Epithelial cell of esophagus (primary cell): ENCODE data around the gene EML6.
"Not testable (repeated sequence)": the region's sequence is repeated elsewhere in the genome, so short reads cannot be mapped to it uniquely, and the experiment has no call there.

Source experiments
- DNase-seq: peaks from one replicate; pipeline ENCODE4 v3.0.0; 2010; ENCODE audit warnings: low read depth
- H3K4me3 ChIP-seq: 2 replicates; pipeline ENCODE4 v1.5.1; 2011; ENCODE audit warnings: mild to moderate bottlenecking, low read length, control low read depth
- TF ChIP-seq, protein P1 (sequence below): IDR thresholded peaks from 2 replicates; pipeline ENCODE4 v1.5.1; 2011; ENCODE audit warnings: low read depth, mild to moderate bottlenecking, low read length, control low read depth, inconsistent platforms; ENCODE audit not compliant: insufficient read depth; ENCODE audit errors: missing control alignments

The EML6 gene

DNA sequence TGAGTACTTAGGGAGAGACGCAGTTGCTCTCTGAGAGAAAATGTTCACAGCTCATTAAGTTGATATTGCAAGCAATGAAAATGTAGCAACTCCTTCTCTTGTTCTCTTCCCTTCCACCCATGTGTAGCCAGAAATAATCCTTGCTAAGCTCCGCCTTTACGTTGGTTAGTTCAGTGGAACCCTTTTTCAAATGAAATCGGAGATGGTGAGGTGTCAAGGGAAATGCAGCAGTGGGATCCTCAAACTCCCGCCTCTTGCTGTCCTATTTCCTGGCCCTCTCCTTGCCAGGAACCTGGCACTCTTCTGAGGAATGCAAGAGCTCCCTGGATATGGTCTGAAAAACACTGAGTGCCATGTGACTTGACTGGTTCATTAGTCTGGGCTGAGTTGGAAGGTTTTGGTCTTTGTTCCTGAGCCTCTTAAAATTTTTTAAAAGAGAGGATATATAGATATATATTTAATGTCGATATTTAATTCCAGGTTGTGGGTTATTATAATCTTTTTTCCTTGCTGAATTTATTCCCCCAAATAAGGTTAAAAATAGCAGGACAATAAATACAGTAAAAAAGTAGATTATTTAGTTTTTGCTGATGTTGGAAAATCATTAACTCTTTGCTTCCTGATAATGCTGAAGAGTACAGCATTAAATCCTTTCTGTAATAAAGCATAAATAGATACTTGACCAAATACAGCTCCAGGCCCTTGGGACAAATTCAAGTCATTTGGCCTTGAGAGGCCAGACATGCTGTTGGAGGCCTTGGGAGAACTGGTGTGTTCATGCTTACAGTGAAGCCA, 116.2 kb downstream of the EML6 start:
- TF ChIP-seq, protein P1, sequence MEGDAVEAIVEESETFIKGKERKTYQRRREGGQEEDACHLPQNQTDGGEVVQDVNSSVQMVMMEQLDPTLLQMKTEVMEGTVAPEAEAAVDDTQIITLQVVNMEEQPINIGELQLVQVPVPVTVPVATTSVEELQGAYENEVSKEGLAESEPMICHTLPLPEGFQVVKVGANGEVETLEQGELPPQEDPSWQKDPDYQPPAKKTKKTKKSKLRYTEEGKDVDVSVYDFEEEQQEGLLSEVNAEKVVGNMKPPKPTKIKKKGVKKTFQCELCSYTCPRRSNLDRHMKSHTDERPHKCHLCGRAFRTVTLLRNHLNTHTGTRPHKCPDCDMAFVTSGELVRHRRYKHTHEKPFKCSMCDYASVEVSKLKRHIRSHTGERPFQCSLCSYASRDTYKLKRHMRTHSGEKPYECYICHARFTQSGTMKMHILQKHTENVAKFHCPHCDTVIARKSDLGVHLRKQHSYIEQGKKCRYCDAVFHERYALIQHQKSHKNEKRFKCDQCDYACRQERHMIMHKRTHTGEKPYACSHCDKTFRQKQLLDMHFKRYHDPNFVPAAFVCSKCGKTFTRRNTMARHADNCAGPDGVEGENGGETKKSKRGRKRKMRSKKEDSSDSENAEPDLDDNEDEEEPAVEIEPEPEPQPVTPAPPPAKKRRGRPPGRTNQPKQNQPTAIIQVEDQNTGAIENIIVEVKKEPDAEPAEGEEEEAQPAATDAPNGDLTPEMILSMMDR, result no peak
- no peak for DNase-seq
- H3K4me3 ChIP-seq, result no peak overlapping the region

DNA sequence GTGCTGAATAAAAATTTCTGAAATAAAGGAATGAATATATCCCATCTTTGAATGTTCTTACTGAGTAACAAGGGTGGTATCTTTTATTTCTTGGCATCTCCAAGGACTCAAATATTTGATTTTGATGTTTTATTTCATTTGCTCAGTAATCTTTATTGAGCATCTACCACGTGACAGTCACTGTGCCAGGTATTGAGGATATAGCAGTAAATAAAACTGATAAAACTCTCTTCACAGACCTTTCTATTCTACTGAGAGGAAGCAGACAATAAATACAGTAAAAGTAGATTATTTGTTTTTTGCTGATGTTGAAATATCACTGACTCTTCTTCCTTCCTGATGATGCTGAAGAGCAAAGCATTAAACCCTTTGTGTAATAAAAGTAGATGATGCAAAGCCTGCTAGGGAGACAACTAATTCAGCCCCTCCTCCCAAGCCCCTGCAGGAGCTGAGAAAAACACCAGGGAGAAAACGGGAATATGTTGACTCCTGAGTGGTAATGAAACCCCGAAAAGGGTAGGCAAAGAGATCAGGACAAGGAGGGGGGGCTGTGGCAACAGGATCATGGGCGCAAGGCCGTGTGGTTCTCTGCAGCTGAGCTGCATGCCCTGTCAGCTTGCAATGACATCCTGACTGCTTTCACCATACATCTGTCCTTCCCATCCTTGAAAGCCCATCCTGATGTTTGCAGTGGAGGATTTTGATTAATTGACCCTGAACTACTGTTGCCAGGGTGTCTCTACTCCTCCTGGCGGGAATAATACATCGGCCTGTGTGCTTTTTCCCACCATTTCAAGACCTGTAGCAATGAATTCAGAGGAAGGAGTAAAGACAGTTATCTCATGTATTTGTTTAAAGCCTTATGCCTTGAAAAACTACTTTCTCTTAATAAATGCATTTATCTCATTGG, 117.4 kb downstream of the EML6 start:
- TF ChIP-seq, protein P1, result no peak
- H3K4me3 ChIP-seq, result no peak overlapping the region
- DNase-seq, result no peak

DNA sequence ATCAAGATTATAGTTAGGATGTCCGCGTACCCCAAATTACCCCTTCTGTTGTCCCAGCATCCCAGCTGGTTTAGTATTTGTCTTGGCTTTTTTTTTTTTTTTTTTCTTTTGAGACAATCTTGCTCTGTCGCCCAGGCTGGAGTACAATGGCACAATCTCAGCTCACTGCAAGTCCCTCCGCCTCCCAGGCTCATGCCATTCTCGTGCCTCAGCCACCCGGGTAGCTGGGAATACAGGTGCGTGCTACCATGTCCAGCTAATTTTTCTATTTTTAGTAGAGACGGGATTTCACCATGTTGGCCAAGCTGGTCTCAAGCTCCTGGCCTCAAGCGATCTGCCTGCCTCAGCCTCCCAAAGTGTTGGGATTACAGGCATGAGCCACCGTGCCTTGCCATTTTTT, 118.0 kb downstream of the EML6 start:
- H3K4me3 ChIP-seq, DNase-seq: not testable (repeated sequence)

DNA sequence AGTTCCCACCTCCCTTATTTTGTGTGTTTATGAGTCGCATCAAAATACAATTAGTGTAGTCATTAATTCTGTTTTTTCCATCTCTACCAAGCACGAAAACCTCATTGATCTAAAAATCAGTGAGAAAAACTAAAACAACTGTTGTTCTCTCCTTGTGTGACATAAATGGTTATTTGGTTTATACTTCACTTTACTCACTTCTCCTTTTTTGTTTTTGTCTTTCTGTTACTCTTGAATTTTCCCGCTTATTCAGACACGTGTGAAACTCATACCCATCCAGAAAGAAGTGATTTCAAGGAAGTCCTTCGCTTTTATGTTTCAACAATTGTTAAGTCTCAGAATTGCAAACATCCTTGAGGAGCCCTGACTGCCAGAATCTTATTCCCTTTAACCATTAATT, 121.6 kb downstream of the EML6 start:
- TF ChIP-seq, protein P1, result no peak
- no peak for DNase-seq
- no peak overlapping the region for H3K4me3 ChIP-seq

DNA sequence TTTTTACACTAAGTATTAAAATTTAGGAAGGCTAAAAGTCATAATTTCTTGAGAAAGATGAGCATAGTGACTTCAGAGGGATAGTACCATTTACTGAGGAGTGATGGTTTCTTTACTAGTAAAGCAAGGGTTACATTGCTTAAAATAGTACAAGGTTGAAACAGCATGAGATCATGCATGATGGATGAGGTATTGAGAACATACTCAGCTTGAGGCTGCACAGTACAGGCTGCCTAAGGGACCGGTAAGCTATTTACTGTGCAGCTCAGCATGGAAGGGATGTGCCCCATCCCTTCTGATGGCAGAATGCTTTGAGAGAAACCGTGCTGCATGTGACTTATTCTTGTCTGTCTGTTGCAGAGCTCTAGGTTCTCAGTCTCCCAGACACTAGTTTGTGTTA, 122.1 kb downstream of the EML6 start:
- no peak overlapping the region for H3K4me3 ChIP-seq
- TF ChIP-seq, protein P1, result no peak
- no peak for DNase-seq

DNA sequence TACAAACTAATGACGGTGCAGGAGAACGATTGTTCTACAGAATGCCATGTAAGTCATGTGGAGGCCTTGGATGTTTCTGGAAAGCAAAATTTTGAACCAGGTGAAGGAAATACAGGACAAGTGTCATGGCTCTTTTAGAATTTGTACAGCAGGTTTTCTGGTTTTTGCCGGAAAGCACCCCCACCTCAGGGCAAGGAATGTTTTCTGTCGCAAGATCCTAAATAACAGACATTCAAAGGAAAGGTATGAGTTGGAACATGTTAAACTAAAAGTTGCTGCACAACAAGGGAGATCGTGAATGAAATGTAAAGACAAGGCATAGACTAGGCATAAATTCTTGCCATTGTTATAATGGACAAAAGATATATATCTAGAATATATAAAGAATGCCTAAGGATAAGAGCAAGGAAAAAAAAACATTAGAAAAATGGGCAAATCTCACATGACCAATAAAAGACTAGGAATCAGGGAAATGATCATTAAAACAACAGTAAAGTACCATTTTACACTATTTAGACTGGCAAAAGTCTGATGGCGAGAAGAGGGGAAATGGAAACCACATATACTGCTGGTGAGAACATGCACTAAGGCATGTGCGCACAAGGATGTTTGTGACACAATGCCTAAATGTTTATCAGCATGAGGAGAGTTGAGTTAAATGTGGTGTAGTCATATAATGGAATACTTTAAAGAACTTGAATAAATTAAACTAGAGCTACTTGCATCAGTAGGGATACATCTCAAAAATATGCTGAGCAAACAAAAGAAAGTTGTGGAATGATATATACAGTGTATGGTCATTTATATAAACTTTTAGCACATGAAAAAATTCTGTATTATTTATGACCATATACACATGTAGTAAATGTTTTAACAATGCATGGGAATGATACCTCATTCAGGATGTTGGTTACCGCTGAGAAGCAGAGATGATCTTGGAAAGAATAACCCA, 127.0 kb downstream of the EML6 start:
- H3K4me3 ChIP-seq, result no peak overlapping the region
- DNase-seq, result peak; percentile 67
- TF ChIP-seq, protein P1, result no peak
